OCI-LY3 (cell line): ENCODE results near the gene SMAP2.

Experiments
- H2AFZ ChIP-seq: fragments of 200-600, 300-600 bp; shearing (Covaris generic); 2 replicates; pipeline ENCODE4 v1.6.0; 2014; ENCODE audit warnings: antibody characterized with exemption, low read depth, low read length
- H3K27ac ChIP-seq: fragments of 200-600, 300-600 bp; sonication (generic); 2 replicates; pipeline ENCODE4 v1.5.1; 2014; ENCODE audit warnings: mild to moderate bottlenecking, low read length, moderate library complexity, mixed read lengths
- H3K27me3 ChIP-seq: fragments of 200-600, 300-600 bp; sonication (generic); 2 replicates; pipeline ENCODE4 v1.6.1; 2014; ENCODE audit warnings: low read depth, low read length, mixed read lengths
- H3K36me3 ChIP-seq: fragments of 200-600, 300-600 bp; sonication (generic); replicated peaks from 2 replicates; pipeline ENCODE3; 2014; ENCODE audit warnings: low read depth, low read length, mixed read lengths
- H3K4me1 ChIP-seq: fragments of 300-600, 200-600 bp; sonication (generic); 2 replicates; pipeline ENCODE4 v1.6.1; 2014; ENCODE audit warnings: low read length, mixed read lengths
- H3K4me2 ChIP-seq: fragments of 200-600, 300-600 bp; sonication (generic); 2 replicates; pipeline ENCODE4 v1.6.1; 2014; ENCODE audit warnings: low read length, mixed read lengths
- H3K4me3 ChIP-seq: fragments of 300-600, 200-600 bp; sonication (generic); 2 replicates; pipeline ENCODE4 v1.5.1; 2014; ENCODE audit warnings: antibody characterized with exemption, mild to moderate bottlenecking, low read length, moderate library complexity
- H3K79me2 ChIP-seq: fragments of 300-600, 200-600 bp; shearing (Covaris generic); 2 replicates; pipeline ENCODE4 v1.6.1; 2014; ENCODE audit warnings: mild to moderate bottlenecking, low read length, mixed read lengths
- H3K9ac ChIP-seq: fragments of 300-600, 200-600 bp; shearing (Covaris generic); 2 replicates; pipeline ENCODE4 v1.6.0; 2014; ENCODE audit warnings: mild to moderate bottlenecking, low read length, moderate library complexity
- H3K9me3 ChIP-seq: fragments of 200-600, 300-600 bp; shearing (Covaris generic); 2 replicates; pipeline ENCODE4 v1.6.1; 2014; ENCODE audit warnings: low read length, mixed read lengths; ENCODE audit not compliant: insufficient read depth
- H4K20me1 ChIP-seq: fragments of 200-600, 300-600 bp; sonication (generic); 2 replicates; pipeline ENCODE4 v1.6.1; 2016; ENCODE audit warnings: low read length, mixed read lengths; ENCODE audit not compliant: insufficient read depth
- EZH2phosphoT487 ChIP-seq: fragments of 200-600 bp; shearing (Covaris generic); IDR thresholded peaks from 2 replicates; pipeline ENCODE4 v1.6.1; 2018; ENCODE audit warnings: antibody characterized with exemption, mixed run types, low read depth
- TF ChIP-seq, protein P1 (sequence below): fragments of 200-600, 300-600 bp; sonication (generic); IDR thresholded peaks from 2 replicates; pipeline ENCODE4 v1.5.1; 2014; ENCODE audit warnings: antibody characterized with exemption, low read length, low read depth

The SMAP2 gene

GRCh38 chr1:40435471-40435870 lies 61.9 kb downstream of the SMAP2 start:
- Histone ChIP-seq H3K4me3 (no peak overlapping the region), H3K4me1 (no peaks in the 10 kb centered on the region), H4K20me1 (no peaks in the 10 kb centered on the region), H3K36me3 (peaks cover 14% of the 10 kb centered on the region), H3K27me3 (no peaks in the 10 kb centered on the region), H2AFZ (no peak overlapping the region), H3K9ac (no peak overlapping the region), H3K27ac (no peak overlapping the region), H3K79me2 (no peaks in the 10 kb centered on the region), H3K4me2 (no peak overlapping the region), H3K9me3 (no peaks in the 10 kb centered on the region)
- TF ChIP-seq, protein P1, sequence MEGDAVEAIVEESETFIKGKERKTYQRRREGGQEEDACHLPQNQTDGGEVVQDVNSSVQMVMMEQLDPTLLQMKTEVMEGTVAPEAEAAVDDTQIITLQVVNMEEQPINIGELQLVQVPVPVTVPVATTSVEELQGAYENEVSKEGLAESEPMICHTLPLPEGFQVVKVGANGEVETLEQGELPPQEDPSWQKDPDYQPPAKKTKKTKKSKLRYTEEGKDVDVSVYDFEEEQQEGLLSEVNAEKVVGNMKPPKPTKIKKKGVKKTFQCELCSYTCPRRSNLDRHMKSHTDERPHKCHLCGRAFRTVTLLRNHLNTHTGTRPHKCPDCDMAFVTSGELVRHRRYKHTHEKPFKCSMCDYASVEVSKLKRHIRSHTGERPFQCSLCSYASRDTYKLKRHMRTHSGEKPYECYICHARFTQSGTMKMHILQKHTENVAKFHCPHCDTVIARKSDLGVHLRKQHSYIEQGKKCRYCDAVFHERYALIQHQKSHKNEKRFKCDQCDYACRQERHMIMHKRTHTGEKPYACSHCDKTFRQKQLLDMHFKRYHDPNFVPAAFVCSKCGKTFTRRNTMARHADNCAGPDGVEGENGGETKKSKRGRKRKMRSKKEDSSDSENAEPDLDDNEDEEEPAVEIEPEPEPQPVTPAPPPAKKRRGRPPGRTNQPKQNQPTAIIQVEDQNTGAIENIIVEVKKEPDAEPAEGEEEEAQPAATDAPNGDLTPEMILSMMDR: no peak
- TF ChIP-seq EZH2phosphoT487: no peak

DNA sequence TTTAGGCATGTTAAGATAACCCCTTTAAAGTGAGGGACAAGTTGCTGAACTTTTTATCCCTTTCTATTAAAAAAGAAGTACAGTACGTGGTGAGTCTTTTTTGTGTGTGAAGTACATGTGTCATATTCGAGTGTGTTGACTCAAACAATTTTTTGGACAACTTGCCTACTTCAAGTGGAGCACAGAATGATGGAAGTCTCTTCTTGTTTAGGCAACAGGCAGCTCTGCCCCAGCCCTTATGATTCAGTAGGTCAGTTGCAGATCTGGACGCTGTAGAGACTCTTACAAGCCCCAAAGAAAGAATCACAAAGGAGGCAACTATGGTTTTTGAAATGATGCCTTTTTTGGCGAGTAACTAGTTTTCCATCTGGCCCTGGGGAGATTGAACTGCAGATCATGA lies 62.3 kb downstream of the SMAP2 start:
- Histone ChIP-seq H3K4me3 (no peak overlapping the region), H3K27ac (no peak overlapping the region), H2AFZ (no peak overlapping the region), H3K27me3 (no peaks in the 10 kb centered on the region), H3K4me1 (no peaks in the 10 kb centered on the region), H3K36me3 (peaks cover 14% of the 10 kb centered on the region), H3K9me3 (no peaks in the 10 kb centered on the region), H3K4me2 (no peak overlapping the region), H4K20me1 (no peaks in the 10 kb centered on the region), H3K9ac (no peak overlapping the region), H3K79me2 (no peaks in the 10 kb centered on the region)
- TF ChIP-seq, protein P1: no peak
- TF ChIP-seq EZH2phosphoT487: no peak

DNA sequence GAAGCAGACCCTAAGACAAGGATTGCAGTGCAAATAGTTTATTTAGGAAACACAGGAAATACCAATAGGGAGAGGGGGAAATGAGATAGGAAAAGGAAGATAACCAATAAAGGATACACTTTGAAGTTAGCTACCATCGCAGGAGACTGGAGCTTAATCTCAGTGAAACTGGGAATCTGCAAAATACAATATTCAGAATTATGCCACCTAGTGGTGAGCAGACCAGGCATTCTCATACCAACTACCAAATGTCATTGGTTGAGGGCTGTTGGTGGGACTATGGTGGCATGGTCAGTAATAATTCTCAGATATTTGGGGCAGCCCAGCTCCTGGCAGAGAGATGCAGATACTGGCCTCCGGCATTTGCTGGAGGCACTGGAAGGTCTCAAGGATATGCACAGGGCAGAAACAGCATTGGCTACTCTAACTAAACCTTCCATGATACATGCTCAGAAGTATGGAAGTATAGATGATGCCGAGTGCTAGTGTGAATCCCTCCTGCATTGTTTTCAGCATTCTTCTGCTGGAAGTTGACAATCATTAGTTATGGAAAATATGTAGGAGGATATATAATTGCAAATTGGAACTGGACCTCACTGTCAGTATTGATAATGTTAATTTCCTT lies 65.0 kb downstream of the SMAP2 start:
- Histone ChIP-seq H3K9ac (no peak overlapping the region), H3K27ac (no peak overlapping the region), H3K36me3 (peaks cover 16% of the 10 kb centered on the region), H3K9me3 (no peaks in the 10 kb centered on the region), H3K4me1 (no peaks in the 10 kb centered on the region), H2AFZ (no peak overlapping the region), H3K4me2 (no peak overlapping the region), H3K79me2 (no peaks in the 10 kb centered on the region), H3K27me3 (no peaks in the 10 kb centered on the region), H3K4me3 (no peak overlapping the region), H4K20me1 (no peaks in the 10 kb centered on the region)
- no peak for TF ChIP-seq EZH2phosphoT487
- TF ChIP-seq, protein P1: peak; percentile 50

GRCh38 chr1:40439247-40439646 lies 65.7 kb downstream of the SMAP2 start:
- H3K79me2 ChIP-seq: no peaks in the 10 kb centered on the region

More at GRCh38 chr1:40439247-40439646, 65.7 kb downstream of the SMAP2 start:
- Histone ChIP-seq H3K27ac (no peak overlapping the region), H3K9ac (no peak overlapping the region), H3K27me3 (no peaks in the 10 kb centered on the region), H3K4me1 (no peaks in the 10 kb centered on the region), H3K4me2 (no peak overlapping the region), H4K20me1 (no peaks in the 10 kb centered on the region), H3K4me3 (no peak overlapping the region), H2AFZ (no peak overlapping the region), H3K36me3 (peaks cover 23% of the 10 kb centered on the region), H3K9me3 (no peaks in the 10 kb centered on the region)
- TF ChIP-seq, protein P1: no peak
- TF ChIP-seq EZH2phosphoT487: no peak
